ENCODE data around the gene PPP2R2B.
A peak's percentile ranks its signal among the peaks of the same experiment; 100 is the strongest.
"Not testable (repeated sequence)": the region's sequence is repeated elsewhere in the genome, so short reads cannot be mapped to it uniquely, and the experiment has no call there.

PPP2R2B gene

DNA sequence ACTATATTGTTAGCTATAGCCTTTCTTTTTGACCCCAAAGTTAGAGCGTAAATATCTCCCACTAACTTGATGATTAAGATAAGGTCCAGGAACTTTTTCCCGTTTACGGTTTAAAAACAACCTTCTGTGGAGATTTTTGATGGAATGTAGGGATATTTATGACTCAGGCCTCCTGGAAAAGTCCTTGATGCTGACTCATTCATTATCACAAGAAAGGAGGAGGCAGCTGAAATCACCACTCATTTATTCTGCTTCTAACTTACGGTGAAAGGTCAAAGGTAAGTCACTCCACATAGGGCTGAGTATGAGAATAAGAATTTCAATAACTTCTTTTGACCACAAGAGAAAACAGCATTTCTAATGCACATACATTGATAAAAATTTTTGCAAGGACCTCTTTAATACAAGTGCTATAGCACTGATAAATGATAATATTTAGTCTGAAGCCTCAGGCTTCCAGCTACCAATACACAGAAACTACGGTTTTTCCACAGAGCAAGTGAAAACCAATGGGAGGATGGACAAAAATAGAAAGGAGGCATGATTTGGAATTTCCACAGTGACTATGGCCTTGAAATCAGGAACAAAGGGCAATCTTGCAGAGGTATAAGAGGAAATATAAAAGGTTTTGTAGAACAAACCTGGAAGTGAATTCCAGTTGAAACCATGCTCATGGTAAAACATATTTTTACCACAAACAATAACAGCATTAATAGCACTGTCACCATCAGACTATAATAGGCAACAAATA, 146.5 kb downstream of the PPP2R2B start:
- DNase-seq = peak; percentile 92

DNA sequence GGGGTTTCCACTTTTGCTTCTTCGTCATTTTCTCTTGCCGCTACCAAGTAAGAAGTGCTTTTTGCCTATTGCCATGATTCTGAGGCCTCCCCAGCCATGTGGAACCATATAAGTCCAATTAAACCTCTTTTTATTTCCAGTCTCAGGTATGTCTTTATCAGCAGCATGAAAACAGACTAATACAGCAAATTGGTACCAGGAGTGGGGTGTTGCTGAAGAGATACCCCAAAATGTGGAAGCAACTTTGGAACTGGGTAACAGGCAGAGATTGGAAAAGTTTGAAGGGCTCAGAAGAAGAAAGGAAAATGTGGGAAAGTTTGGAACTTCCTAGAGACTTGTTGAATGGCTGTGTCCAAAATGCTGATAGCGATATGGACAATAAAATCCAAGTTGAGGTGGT, 149.8 kb downstream of the PPP2R2B start:
- DNase-seq = not testable (repeated sequence)

DNA sequence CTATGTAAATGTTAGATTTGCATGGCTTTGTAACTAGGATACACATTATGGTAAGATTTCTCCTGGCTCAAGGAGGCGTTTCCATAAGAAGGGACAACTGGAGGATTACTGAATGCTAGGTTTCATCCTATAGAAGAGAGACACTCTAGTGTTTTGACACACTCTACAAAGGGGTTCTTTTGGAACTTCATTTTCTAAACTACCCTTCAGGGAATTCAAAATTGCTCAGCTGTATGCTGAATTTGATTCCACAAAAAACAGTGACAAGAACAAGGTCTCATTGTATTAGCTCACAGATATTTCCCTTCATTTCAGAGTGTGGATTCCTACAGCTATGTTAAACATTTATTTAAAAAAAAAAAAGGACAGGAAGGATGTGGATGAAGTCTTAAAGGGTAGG, 151.7 kb downstream of the PPP2R2B start:
- no peak for DNase-seq

- no peak for DNase-seq
Observed at GRCh38 chr5:146726020-146726419, 152.5 kb downstream of the PPP2R2B start.

- no peak for DNase-seq
Observed at GRCh38 chr5:146725025-146725424, 153.5 kb downstream of the PPP2R2B start.

DNA sequence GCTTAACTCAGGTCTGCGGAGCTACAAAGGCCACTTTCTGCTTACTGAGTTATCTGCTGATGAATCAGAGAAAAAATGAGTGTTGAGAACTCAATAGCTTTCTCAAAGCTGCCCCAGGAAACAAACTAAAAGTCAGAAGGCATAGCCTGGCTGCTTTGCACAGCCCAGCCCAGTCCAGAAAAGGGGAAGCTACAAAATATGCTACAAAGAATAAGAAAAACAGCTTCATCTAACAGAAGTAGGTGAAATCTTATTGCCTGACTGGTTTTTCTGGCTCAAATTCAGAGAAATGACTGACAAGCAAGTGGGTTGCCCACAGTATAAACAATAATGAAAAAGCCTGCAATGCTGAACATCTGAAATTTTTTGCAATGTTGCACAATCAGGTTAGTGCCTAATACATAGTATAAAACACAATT, 156.2 kb downstream of the PPP2R2B start:
- peak; percentile 65 for DNase-seq

DNA sequence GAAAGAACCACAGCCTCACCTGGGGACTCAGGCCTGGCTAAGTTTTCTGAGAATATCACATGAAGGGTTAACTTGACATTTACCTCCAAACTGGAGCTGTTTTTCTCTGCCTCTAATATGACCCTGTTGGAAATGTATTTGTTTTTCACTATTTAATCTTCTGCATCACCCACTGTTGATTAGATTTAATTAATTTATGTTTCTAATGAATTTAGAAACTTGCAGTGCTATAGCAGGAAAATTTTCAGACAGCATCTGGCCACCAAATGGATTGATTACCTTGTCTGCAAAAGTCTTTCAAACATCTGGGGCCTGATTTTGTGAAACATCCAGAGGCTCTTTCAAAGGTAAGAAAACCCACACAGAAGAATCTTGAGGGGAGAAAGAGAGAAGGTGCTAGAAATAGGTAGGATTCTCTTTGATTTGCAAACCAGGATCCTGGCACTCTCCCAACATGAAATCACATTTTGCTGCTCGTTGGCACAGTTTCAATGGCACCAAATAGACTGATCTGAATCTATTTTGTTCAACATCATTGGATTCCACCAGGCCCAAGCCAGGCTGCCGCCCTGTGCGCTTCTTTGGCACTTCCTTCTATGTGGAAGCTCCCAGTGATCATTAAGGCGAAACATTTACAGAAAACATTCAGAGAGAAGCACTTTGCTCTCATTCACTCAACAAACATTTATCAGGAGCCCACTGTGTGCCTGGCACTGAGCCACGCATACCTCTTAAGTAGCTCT, 157.3 kb downstream of the PPP2R2B start:
- no peak for DNase-seq

DNA sequence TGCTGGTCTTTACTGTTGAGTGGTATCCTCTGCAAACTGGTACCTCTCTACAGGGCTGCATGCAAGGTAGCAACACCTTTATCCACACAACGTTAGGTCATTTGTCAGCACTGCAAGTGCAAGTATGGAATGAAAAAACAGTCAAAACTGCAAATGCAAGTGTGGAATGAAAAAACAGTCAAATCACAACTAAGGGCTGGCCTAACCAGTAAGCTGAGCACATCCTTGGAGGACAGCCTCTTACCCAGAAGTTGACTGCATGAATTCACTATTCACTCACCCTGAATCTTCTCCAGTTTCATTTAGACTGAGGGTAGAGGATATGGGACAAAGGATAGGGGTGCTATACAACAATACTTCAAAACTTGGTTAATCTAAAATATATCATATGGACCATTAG, 158.4 kb downstream of the PPP2R2B start:
- no peak for DNase-seq

DNA sequence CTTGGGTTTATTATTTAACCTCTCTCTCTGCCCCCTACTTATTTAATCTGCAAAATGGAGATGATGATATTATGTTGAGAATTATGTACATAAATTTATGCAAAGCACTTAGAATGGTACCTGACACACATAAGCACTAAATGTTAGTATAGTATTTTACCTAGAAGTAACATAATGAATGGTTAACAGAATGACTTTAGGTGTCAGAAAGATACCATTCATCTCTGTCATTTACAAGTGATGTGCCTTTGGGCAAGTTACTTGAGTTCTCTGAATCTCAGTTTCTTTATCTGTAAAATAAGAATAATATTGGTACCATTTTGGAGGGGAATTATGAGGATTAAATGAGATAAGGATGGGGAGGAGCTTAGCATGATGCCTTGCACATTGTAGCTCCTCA, 159.4 kb downstream of the PPP2R2B start:
- DNase-seq = no peak

GRCh38 chr5:146718609-146719008, 159.9 kb downstream of the PPP2R2B start:
- DNase-seq = no peak

DNA sequence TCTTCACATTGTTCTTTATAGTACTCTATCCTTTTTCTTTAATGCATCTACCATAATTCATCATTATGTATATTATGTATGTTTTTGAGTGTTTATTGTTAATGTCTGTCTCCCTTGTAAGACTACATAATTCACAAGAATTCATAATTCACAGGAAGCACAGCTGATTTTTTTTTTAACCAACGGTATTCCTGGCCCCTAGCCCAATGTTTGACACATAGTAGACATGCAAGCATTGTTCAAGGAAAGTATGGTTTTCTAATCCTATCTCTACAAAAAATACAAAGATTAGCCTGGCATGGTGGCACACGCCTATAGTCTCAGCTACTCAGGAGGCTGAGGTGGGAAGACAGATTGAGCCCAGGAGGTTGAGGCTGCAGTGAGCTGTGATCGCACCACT, 160.6 kb downstream of the PPP2R2B start:
- DNase-seq = peak; percentile 35

DNA sequence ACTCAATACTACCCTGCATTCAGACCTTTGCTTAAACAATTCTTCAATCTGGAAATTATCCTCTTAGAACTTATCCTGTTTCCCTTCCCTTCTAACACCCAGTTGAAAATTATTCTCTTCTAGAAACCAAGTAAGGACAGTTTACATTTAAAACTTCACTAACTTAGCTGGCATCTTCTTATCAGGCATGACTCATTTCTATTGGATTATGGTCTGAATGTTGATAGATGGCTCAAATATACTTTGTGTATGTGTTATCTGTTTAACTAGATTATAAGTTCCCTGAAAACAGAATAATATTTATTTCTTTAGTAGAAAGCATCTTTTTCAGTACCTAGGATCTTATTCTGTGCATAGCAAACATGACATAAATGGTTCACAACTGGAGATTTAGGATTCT, 161.9 kb downstream of the PPP2R2B start:
- DNase-seq = peak; percentile 62

GRCh38 chr5:146710348-146710747, 168.2 kb downstream of the PPP2R2B start:
- DNase-seq = peak; percentile 1

GRCh38 chr5:146707316-146707715, 171.2 kb downstream of the PPP2R2B start:
- DNase-seq = no peak

DNA sequence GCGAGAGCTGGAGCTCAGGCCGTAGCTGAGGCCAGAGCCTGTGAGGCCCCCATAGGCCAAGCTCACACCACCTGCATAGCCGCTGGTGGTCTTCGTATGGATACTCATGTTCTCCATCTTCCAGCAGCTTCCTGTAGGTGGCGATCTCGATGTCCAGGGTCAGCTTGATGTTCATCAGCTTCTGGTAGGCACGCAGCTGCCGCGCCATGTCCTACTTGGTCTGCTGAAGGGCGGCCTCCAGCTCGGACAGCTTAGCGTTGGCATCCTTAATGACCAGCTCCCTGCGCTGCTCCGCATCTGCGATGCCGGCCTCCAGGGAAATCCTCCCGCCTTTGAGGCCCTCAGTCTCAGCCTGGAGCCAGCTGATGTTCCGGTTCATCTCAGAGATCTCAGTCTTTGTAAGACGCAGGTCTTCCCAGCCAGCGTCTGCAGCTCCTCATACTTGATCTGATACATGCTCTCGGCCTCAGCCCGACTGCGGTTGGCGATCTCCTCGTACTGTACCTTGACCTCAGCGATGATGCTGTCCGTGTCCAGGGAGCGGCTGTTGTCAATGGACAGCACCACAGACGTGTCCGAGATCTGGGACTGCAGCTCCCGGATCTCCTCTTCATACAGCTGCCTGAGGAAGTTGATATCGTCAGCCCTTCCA, 172.1 kb downstream of the PPP2R2B start:
- DNase-seq = no peak

DNA sequence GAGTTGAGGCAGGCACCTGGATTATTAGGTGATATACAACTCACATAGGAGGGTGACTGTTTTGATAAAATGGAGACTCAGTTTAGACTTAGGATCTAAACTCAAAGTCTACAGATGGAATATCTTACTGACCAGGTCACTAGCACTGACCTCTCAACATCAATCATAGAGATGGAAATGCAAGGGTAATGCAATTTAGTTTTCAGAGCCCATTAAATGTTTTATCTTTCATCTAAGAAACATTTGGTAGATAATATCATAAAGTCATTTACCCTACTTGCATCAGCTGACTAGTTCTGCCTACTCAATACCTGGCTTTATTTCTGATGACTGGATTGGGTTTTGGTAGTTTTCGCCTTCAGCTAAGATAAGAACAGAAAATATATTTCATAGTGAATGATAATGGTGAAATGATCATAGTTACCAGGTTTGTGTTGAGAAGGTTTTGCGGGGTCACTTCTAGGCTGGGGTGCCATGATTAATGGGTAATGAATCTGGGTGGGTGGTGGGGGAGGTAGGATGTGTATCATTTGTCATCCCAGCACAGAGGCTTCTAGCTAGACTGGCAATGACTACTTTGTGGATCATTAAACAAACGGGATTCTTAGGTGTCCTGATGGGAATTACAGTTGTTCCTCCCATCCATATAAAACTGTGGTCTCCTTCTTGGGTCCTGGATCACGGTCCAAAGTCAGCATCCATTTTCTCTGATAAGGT, 173.4 kb downstream of the PPP2R2B start:
- DNase-seq = peak; percentile 32

- peak; percentile 85 for DNase-seq
Observed at GRCh38 chr5:146703899-146704298, 174.7 kb downstream of the PPP2R2B start.

DNA sequence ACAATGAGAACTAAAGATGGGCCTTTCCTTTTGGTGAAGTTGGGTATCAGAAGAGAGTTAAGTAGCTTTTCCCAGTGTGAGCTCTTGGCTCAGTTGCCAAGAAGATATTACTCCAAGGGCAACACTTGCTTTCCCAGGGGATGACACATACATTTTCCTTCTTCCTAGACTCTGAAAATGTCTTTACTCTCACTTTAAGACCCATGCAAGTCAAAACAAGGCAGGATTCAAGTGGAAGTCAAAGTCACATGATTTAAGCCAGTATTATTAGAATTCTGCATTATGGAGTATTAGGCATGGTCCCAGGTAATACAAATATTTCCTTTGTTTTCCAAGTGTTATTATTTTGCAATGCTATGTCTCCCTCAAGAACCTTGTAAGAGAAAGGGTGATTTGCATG, 175.1 kb downstream of the PPP2R2B start:
- peak; percentile 56 for DNase-seq

GRCh38 chr5:146699664-146700418, 178.7 kb downstream of the PPP2R2B start:
- no peak for DNase-seq

DNA sequence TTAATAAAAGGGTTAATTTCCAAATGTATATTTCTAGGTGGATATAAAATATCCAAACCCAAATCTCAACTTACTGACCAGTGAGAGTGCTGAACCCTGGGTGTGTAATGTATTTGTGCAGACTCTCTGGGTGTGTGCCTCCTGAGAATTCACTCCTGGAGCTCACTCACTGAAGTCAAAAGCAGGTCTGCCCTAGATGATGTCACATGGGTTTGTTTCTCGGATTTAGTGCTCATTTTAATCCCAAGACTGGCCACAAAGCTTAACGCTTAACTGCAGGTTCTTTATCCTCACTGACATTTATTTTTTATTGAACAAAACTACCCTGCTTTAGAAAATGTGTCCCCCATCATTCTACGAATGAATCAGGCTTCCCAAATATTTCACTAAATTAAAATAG, 179.4 kb downstream of the PPP2R2B start:
- no peak for DNase-seq

- DNase-seq = no peak
Observed at GRCh38 chr5:146698651-146699050, 179.9 kb downstream of the PPP2R2B start.

GRCh38 chr5:146697211-146697610, 181.3 kb downstream of the PPP2R2B start:
- DNase-seq = no peak

Data from NCI-H226 (cell line).